Measurements from ENCODE around the gene PLEK.

PLEK gene

GRCh38 chr2:68416081-68416675 is 51.1 kb downstream of the PLEK start:
- DNase-seq (ENCODE audit: low read depth): no peak

- DNase-seq (ENCODE audit: low read depth): no peak
Observed at GRCh38 chr2:68417926-68418325, 52.8 kb downstream of the PLEK start.

- no peak for DNase-seq (ENCODE audit: low read depth)
Observed at GRCh38 chr2:68418419-68418818, 53.3 kb downstream of the PLEK start.

GRCh38 chr2:68418855-68419254 is 53.8 kb downstream of the PLEK start:
- DNase-seq (ENCODE audit: low read depth): no peak

GRCh38 chr2:68420254-68420910 is 55.3 kb downstream of the PLEK start:
- peak; percentile 50 for DNase-seq (ENCODE audit: low read depth)

- DNase-seq (ENCODE audit: low read depth): peak; percentile 50
Observed at GRCh38 chr2:68423966-68424650, 59.0 kb downstream of the PLEK start.

- DNase-seq (ENCODE audit: low read depth): no peak
Observed at GRCh38 chr2:68425503-68425902, 60.4 kb downstream of the PLEK start.

GRCh38 chr2:68426446-68426845 is 61.4 kb downstream of the PLEK start:
- no peak for DNase-seq (ENCODE audit: low read depth)

- DNase-seq (ENCODE audit: low read depth): peak; percentile 95
Observed at GRCh38 chr2:68426848-68427579, 61.9 kb downstream of the PLEK start.

- DNase-seq (ENCODE audit: low read depth): peak; percentile 70
Observed at GRCh38 chr2:68428126-68428525, 63.0 kb downstream of the PLEK start.

- DNase-seq (ENCODE audit: low read depth): peak; percentile 16
Observed at GRCh38 chr2:68428746-68429145, 63.7 kb downstream of the PLEK start.

GRCh38 chr2:68429311-68429826 is 64.3 kb downstream of the PLEK start:
- DNase-seq (ENCODE audit: low read depth): peak; percentile 59

- no peak for DNase-seq (ENCODE audit: low read depth)
Observed at GRCh38 chr2:68431316-68431972, 66.4 kb downstream of the PLEK start.

GRCh38 chr2:68432696-68433658 is 67.9 kb downstream of the PLEK start:
- no peak for DNase-seq (ENCODE audit: low read depth)

GRCh38 chr2:68434981-68435380 is 69.9 kb downstream of the PLEK start:
- no peak for DNase-seq (ENCODE audit: low read depth)

- DNase-seq (ENCODE audit: low read depth): peak; percentile 84
Observed at GRCh38 chr2:68435615-68436014, 70.5 kb downstream of the PLEK start.

- peak; percentile 78 for DNase-seq (ENCODE audit: low read depth)
Observed at GRCh38 chr2:68436270-68436669, 71.2 kb downstream of the PLEK start.

GRCh38 chr2:68438455-68439303 is 73.6 kb downstream of the PLEK start:
- DNase-seq (ENCODE audit: low read depth): peak; percentile 45

- peak; percentile 87 for DNase-seq (ENCODE audit: low read depth)
Observed at GRCh38 chr2:68441179-68441993, 76.3 kb downstream of the PLEK start.
